ENCODE data around the gene CASP2. TPM values are rescaled to one million over a fixed set of nuclear protein-coding genes. Genes with fewer than 3 reads are reported as not detected.

Gene CASP2
- total and polyA plus RNA-seq, 4 donors: 3.4 to 11.3 (median 4.1) TPM

DNA sequence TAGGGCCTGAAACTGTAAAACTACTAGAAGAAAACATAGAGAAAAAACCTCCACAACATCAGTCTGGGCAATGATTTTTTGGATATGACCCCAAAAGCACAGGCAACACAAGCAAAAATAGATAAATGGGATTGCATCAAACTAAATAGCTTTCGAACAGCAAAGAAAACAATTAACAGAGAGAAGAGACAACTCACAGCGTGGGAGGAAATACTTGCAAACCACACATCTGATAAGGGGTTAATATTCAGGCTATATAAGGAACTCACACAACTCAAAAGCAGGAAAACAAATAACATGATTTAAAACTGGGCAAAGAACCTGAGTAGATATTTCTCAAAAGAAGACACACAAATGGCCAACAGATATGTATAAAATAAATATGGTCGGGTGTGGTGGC is 32.6 kb upstream of the CASP2 start:
- Histone ChIP-seq H3K4me3 (ENCODE audit: low read depth in 1 of 3, low read length in 3 of 3) (no peak overlapping the region), H3K9me3 (ENCODE audit: control insufficient read depth in 4 of 4, low read length in 3 of 4) (no peaks in the 10 kb centered on the region), H3K27me3 (ENCODE audit: control insufficient read depth in 4 of 4, insufficient read depth in 4 of 4, low read length in 3 of 4) (no peaks in the 10 kb centered on the region), H3K36me3 (ENCODE audit: control insufficient read depth in 4 of 4, insufficient read depth in 3 of 4, low read depth in 1 of 4, low read length in 3 of 4) (no peaks in the 10 kb centered on the region), H3K27ac (ENCODE audit: low read depth in 1 of 2, low read length in 2 of 2) (no peak overlapping the region), H3K4me1 (ENCODE audit: control insufficient read depth in 4 of 4, insufficient read depth in 4 of 4, low read length in 3 of 4) (peaks cover 0 to 6% (median 5%) of the 10 kb centered on the region in 4 donors), H3K9ac (ENCODE audit: low read depth in 1 of 2, low read length in 2 of 2) (no peak overlapping the region)
- 49% methylated on average over 3 of the region's 3 CpGs for WGBS
- TF ChIP-seq MAX (IDR thresholded peaks at IDR 0.05) (no peak), EGR1 (IDR thresholded peaks at IDR 0.05; ENCODE audit: low read depth in 2 of 2) (no peak), NR2F2 (IDR thresholded peaks at IDR 0.05) (no peak)
- TF ChIP-seq, protein P1, sequence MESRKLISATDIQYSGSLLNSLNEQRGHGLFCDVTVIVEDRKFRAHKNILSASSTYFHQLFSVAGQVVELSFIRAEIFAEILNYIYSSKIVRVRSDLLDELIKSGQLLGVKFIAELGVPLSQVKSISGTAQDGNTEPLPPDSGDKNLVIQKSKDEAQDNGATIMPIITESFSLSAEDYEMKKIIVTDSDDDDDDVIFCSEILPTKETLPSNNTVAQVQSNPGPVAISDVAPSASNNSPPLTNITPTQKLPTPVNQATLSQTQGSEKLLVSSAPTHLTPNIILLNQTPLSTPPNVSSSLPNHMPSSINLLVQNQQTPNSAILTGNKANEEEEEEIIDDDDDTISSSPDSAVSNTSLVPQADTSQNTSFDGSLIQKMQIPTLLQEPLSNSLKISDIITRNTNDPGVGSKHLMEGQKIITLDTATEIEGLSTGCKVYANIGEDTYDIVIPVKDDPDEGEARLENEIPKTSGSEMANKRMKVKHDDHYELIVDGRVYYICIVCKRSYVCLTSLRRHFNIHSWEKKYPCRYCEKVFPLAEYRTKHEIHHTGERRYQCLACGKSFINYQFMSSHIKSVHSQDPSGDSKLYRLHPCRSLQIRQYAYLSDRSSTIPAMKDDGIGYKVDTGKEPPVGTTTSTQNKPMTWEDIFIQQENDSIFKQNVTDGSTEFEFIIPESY (IDR thresholded peaks at IDR 0.05): no peak
- DNase-seq (ENCODE audit: low spot score): no peak

DNA sequence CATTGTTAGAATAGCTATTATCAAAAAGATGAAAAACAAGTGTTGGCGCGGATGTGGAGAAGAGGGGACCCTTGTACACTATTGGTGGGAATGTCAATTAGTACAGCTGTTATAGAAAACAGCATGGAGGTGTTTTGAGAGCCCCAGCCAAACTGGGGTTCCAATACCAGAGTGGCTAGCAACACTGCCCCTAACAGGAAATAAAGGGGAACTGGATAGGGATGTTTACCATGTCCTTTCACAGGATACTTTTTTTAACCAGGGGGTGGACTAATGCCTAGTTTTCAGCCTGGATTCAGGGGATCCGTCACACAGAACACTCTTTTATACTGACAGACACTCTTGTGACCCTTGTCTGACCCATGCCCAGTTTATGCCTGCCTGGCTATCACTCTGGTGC is 31.8 kb upstream of the CASP2 start:
- H3K4me3 ChIP-seq (ENCODE audit: low read depth in 1 of 3, low read length in 3 of 3): no peak overlapping the region
- 94% methylated on average over 3 of the region's 3 CpGs for WGBS
- no peak for DNase-seq (ENCODE audit: low spot score)
- no peak overlapping the region for H3K27ac ChIP-seq (ENCODE audit: low read depth in 1 of 2, low read length in 2 of 2)
- H3K9ac ChIP-seq (ENCODE audit: low read depth in 1 of 2, low read length in 2 of 2): no peak overlapping the region
- no peak for TF ChIP-seq NR2F2 (IDR thresholded peaks at IDR 0.05)
- no peaks in the 10 kb centered on the region for H3K9me3 ChIP-seq (ENCODE audit: control insufficient read depth in 4 of 4, low read length in 3 of 4)
- H3K27me3 ChIP-seq (ENCODE audit: control insufficient read depth in 4 of 4, insufficient read depth in 4 of 4, low read length in 3 of 4): no peaks in the 10 kb centered on the region
- no peaks in the 10 kb centered on the region for H3K36me3 ChIP-seq (ENCODE audit: control insufficient read depth in 4 of 4, insufficient read depth in 3 of 4, low read depth in 1 of 4, low read length in 3 of 4)
- peaks cover 0 to 6% (median 5%) of the 10 kb centered on the region in 4 donors for H3K4me1 ChIP-seq (ENCODE audit: control insufficient read depth in 4 of 4, insufficient read depth in 4 of 4, low read length in 3 of 4)

GRCh38 chr7:143256932-143257331 is 31.2 kb upstream of the CASP2 start:
- Histone ChIP-seq H3K9ac (ENCODE audit: low read depth in 1 of 2, low read length in 2 of 2) (no peak overlapping the region), H3K27me3 (ENCODE audit: control insufficient read depth in 4 of 4, insufficient read depth in 4 of 4, low read length in 3 of 4) (no peaks in the 10 kb centered on the region), H3K9me3 (ENCODE audit: control insufficient read depth in 4 of 4, low read length in 3 of 4) (no peaks in the 10 kb centered on the region), H3K4me3 (ENCODE audit: low read depth in 1 of 3, low read length in 3 of 3) (no peak overlapping the region), H3K4me1 (ENCODE audit: control insufficient read depth in 4 of 4, insufficient read depth in 4 of 4, low read length in 3 of 4) (peaks cover 0 to 6% (median 5%) of the 10 kb centered on the region in 4 donors), H3K27ac (ENCODE audit: low read depth in 1 of 2, low read length in 2 of 2) (no peak overlapping the region), H3K36me3 (ENCODE audit: control insufficient read depth in 4 of 4, insufficient read depth in 3 of 4, low read depth in 1 of 4, low read length in 3 of 4) (no peaks in the 10 kb centered on the region)
- 92% methylated on average over 4 of the region's 4 CpGs for WGBS
- no peak for DNase-seq (ENCODE audit: low spot score)
- TF ChIP-seq SP1 (IDR thresholded peaks at IDR 0.05): no peak

DNA sequence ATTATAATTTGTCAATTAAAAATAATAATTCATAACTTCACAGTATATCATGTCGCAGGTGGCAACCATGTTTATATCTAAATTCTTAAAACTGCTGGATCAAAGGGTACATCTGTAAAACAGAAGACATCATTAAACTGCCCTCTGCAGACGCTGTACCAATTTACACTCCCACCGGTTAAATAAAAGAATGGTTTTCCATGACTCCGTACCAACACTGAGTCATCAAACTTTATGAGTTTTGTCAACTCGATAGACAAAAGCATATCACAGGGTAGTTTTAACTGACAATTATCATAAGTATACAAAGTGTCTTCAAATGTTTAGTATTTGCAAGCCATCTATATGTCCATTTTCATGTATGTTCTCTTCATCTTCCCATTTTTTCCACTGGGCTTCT is 30.6 kb upstream of the CASP2 start:
- H3K9ac ChIP-seq (ENCODE audit: low read depth in 1 of 2, low read length in 2 of 2): no peak overlapping the region
- WGBS: 92% methylated on average over 5 of the region's 5 CpGs
- DNase-seq (ENCODE audit: low spot score): no peak

GRCh38 chr7:143258831-143259230 is 29.3 kb upstream of the CASP2 start:
- WGBS: 6% methylated on average over 2 of the region's 2 CpGs
- Histone ChIP-seq H3K4me3 (ENCODE audit: low read depth in 1 of 3, low read length in 3 of 3) (peak overlapping the region in 2 of 3 donors; percentile 9 to 31), H3K36me3 (ENCODE audit: control insufficient read depth in 4 of 4, insufficient read depth in 3 of 4, low read depth in 1 of 4, low read length in 3 of 4) (no peaks in the 10 kb centered on the region), H3K9ac (ENCODE audit: low read depth in 1 of 2, low read length in 2 of 2) (peak overlapping the region in 1 of 2 donors; percentile 18), H3K4me1 (ENCODE audit: control insufficient read depth in 4 of 4, insufficient read depth in 4 of 4, low read length in 3 of 4) (peaks cover 0 to 6% (median 5%) of the 10 kb centered on the region in 4 donors), H3K27me3 (ENCODE audit: control insufficient read depth in 4 of 4, insufficient read depth in 4 of 4, low read length in 3 of 4) (no peaks in the 10 kb centered on the region), H3K27ac (ENCODE audit: low read depth in 1 of 2, low read length in 2 of 2) (peak overlapping the region; percentile 10 to 28), H3K9me3 (ENCODE audit: control insufficient read depth in 4 of 4, low read length in 3 of 4) (no peaks in the 10 kb centered on the region)
- DNase-seq (ENCODE audit: low spot score): no peak
- TF ChIP-seq, protein P1 (IDR thresholded peaks at IDR 0.05): peak; percentile 18
- TF ChIP-seq FOXA2 (IDR thresholded peaks at IDR 0.05): peak; percentile 33
- TF ChIP-seq FOXA1 (IDR thresholded peaks at IDR 0.05): no peak
- TF ChIP-seq SP1 (IDR thresholded peaks at IDR 0.05): peak; percentile 81
- TF ChIP-seq NR2F2 (IDR thresholded peaks at IDR 0.05): no peak
- TF ChIP-seq RXRA (IDR thresholded peaks at IDR 0.05): peak; percentile 65 to 84
- TF ChIP-seq TAF1 (conservative IDR thresholded peaks at IDR 0.05): peak; percentile 56
- no peak for TF ChIP-seq MAX (IDR thresholded peaks at IDR 0.05)
- no peak for TF ChIP-seq EGR1 (IDR thresholded peaks at IDR 0.05; ENCODE audit: low read depth in 2 of 2)
- TF ChIP-seq JUND (IDR thresholded peaks at IDR 0.05): peak; percentile 23 to 27
- TF ChIP-seq YY1 (IDR thresholded peaks at IDR 0.05): no peak
- peak in 1 of 2 donors; percentile 24 for TF ChIP-seq RAD21 (IDR thresholded peaks at IDR 0.05)
- TF ChIP-seq HNF4A (conservative IDR thresholded peaks at IDR 0.05): peak; percentile 62 to 72

More for the DNA sequence above, 30.6 kb upstream of the CASP2 start:
- Histone ChIP-seq H3K4me1 (ENCODE audit: control insufficient read depth in 4 of 4, insufficient read depth in 4 of 4, low read length in 3 of 4) (peaks cover 0 to 6% (median 5%) of the 10 kb centered on the region in 4 donors), H3K27me3 (ENCODE audit: control insufficient read depth in 4 of 4, insufficient read depth in 4 of 4, low read length in 3 of 4) (no peaks in the 10 kb centered on the region), H3K9me3 (ENCODE audit: control insufficient read depth in 4 of 4, low read length in 3 of 4) (no peaks in the 10 kb centered on the region), H3K4me3 (ENCODE audit: low read depth in 1 of 3, low read length in 3 of 3) (no peak overlapping the region), H3K27ac (ENCODE audit: low read depth in 1 of 2, low read length in 2 of 2) (no peak overlapping the region), H3K36me3 (ENCODE audit: control insufficient read depth in 4 of 4, insufficient read depth in 3 of 4, low read depth in 1 of 4, low read length in 3 of 4) (no peaks in the 10 kb centered on the region)
- no peak for TF ChIP-seq EGR1 (IDR thresholded peaks at IDR 0.05; ENCODE audit: low read depth in 2 of 2)

All from liver (tissue), 9 donors.